Lower lobe of right lung (tissue), 2 donors: Measurements from ENCODE around the gene FAM83B. TPM values are rescaled to one million over a fixed set of nuclear protein-coding genes. Genes with fewer than 3 reads are reported as not detected.
A peak's percentile ranks its signal among the peaks of the same experiment; 100 is the strongest.
"Not testable (repeated sequence)": the region's sequence is repeated elsewhere in the genome, so short reads cannot be mapped to it uniquely, and the experiment has no call there.

Experiments
- ATAC-seq, 2 donors: fragments of 200-7000 bp; cut with Tn5 transposase; one replicate each; pipeline ENCODE4 v1.9.1; 2020 to 2022; ENCODE audit warnings: mild to moderate bottlenecking in 2 of 2, moderate library complexity in 2 of 2
- DNase-seq: peaks from one replicate; pipeline ENCODE4 v3.0.0-alpha.2; 2020
- H3K27ac ChIP-seq: fragments of 200-600 bp; one replicate; pipeline ENCODE4 v1.8.0; 2022
- H3K27me3 ChIP-seq: fragments of 200-600 bp; one replicate; pipeline ENCODE4 v1.8.0; 2022; ENCODE audit warnings: low read depth
- H3K36me3 ChIP-seq: fragments of 200-600 bp; one replicate; pipeline ENCODE4 v1.8.0; 2022; ENCODE audit warnings: mild to moderate bottlenecking
- H3K4me1 ChIP-seq: fragments of 200-600 bp; one replicate; pipeline ENCODE4 v1.8.0; 2022
- H3K4me3 ChIP-seq: fragments of 200-600 bp; one replicate; pipeline ENCODE4 v1.8.0; 2022; ENCODE audit warnings: mild to moderate bottlenecking
- H3K9me3 ChIP-seq: fragments of 200-600 bp; one replicate; pipeline ENCODE4 v1.8.0; 2022
- intact Hi-C: fragments of 100-400 bp; cut with DNase I; formaldehyde crosslinking; loops from one replicate; pipeline ENCODE4 v1.11.0; 2022
- long read RNA-seq: library from polyadenylated mRNA; unstranded; transcript quantifications from one replicate; pipeline ENCODE4 v2.0.0, GENCODE V29; 2021
- total RNA-seq: library from RNA; stranded (reverse); fragmentation: NEBNext Ultra II Directional; extraction: Animal tissue kit (Norgen Biotek cat#: 25700); gene quantifications from one replicate; pipeline ENCODE4 v1.2.1, GENCODE V29; 2021
- TF ChIP-seq, protein P1 (sequence below): fragments of 200-600 bp; IDR thresholded peaks from one replicate; pipeline ENCODE4 v1.8.0; 2022; ENCODE audit warnings: antibody characterized with exemption, mild to moderate bottlenecking
- donor health status: DM: no; HTN: yes; CAD: no; lungs with severe emphysema.

FAM83B gene, protein sequence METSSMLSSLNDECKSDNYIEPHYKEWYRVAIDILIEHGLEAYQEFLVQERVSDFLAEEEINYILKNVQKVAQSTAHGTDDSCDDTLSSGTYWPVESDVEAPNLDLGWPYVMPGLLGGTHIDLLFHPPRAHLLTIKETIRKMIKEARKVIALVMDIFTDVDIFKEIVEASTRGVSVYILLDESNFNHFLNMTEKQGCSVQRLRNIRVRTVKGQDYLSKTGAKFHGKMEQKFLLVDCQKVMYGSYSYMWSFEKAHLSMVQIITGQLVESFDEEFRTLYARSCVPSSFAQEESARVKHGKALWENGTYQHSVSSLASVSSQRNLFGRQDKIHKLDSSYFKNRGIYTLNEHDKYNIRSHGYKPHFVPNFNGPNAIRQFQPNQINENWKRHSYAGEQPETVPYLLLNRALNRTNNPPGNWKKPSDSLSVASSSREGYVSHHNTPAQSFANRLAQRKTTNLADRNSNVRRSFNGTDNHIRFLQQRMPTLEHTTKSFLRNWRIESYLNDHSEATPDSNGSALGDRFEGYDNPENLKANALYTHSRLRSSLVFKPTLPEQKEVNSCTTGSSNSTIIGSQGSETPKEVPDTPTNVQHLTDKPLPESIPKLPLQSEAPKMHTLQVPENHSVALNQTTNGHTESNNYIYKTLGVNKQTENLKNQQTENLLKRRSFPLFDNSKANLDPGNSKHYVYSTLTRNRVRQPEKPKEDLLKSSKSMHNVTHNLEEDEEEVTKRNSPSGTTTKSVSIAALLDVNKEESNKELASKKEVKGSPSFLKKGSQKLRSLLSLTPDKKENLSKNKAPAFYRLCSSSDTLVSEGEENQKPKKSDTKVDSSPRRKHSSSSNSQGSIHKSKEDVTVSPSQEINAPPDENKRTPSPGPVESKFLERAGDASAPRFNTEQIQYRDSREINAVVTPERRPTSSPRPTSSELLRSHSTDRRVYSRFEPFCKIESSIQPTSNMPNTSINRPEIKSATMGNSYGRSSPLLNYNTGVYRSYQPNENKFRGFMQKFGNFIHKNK
- total RNA-seq: 0.12 TPM
- long read RNA-seq: 0 reads

DNA sequence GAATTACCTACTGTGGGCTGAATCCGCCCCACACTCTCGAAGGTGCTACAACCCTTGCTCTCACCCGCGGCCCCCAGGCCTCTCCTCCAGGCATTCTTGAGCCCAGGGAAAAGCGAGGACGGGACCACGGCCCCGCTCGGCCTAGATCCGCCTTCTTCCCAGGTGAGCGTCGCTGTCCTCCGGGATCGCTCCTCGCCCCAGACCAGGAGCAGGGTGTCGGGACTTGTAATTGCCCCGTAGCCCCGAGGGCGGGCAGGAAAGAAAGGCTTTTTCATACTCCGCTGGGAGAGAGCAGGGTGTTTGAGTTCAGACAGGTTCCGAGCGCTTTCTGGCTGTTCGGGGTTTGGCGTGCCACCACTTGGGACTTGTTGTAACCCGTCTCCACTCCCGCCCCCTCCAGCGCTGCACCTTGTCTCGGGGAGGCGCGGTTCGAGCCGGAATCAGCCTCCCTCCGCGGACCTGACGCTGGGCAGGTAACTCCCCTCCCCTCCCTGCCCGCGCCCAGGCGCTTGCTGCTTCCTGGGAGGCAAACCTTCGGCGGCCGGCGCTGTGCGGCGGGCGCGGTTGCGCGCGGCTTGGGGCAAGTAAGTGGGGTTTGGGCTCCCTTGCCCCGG, at the start of gene FAM83B:
TSS of gene FAM83B (plus strand) at position 529 of the 614 bp plus-strand sequence. CDS start 23,476 bp downstream, outside the sequence.
- no peaks in the 10 kb centered on the region for H3K36me3 ChIP-seq
- H3K27me3 ChIP-seq: peaks cover 17% of the 10 kb centered on the region
- TF ChIP-seq, protein P1, sequence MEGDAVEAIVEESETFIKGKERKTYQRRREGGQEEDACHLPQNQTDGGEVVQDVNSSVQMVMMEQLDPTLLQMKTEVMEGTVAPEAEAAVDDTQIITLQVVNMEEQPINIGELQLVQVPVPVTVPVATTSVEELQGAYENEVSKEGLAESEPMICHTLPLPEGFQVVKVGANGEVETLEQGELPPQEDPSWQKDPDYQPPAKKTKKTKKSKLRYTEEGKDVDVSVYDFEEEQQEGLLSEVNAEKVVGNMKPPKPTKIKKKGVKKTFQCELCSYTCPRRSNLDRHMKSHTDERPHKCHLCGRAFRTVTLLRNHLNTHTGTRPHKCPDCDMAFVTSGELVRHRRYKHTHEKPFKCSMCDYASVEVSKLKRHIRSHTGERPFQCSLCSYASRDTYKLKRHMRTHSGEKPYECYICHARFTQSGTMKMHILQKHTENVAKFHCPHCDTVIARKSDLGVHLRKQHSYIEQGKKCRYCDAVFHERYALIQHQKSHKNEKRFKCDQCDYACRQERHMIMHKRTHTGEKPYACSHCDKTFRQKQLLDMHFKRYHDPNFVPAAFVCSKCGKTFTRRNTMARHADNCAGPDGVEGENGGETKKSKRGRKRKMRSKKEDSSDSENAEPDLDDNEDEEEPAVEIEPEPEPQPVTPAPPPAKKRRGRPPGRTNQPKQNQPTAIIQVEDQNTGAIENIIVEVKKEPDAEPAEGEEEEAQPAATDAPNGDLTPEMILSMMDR: no peak
- H3K4me3 ChIP-seq: peak within 1 kb of the TSS; percentile 51
- peak; percentile 56 for DNase-seq
- no peaks in the 10 kb centered on the region for H3K9me3 ChIP-seq
- intact Hi-C loops: no loop called here
- ATAC-seq: peak; percentile 76 to 89
- H3K4me1 ChIP-seq: no peaks in the 10 kb centered on the region
- no peak within 1 kb of the TSS for H3K27ac ChIP-seq

DNA sequence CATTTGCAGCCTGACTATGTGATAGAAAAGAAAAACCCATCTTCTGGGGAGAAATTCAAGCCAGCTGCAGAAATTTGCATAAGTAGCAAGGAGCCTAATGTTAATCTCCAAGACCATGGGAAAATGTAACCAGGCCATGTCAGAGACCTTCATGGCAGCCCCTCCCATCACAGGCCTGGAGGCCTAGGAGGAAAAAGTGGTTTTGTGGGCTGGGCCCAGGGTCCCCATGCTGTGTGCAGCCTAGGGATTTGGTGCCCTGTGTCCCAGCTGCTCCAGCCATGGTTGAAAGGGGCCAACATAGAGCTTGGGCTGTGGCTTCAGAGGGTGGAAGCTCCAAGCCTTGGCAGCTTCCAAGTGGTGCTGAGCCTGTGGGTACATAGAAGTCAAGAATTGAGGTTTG, 49.7 kb upstream of the FAM83B start:
- H3K27ac ChIP-seq, intact Hi-C loops, DNase-seq, H3K4me1 ChIP-seq, H3K4me3 ChIP-seq, H3K27me3 ChIP-seq, ATAC-seq, H3K9me3 ChIP-seq, H3K36me3 ChIP-seq: not testable (repeated sequence)

DNA sequence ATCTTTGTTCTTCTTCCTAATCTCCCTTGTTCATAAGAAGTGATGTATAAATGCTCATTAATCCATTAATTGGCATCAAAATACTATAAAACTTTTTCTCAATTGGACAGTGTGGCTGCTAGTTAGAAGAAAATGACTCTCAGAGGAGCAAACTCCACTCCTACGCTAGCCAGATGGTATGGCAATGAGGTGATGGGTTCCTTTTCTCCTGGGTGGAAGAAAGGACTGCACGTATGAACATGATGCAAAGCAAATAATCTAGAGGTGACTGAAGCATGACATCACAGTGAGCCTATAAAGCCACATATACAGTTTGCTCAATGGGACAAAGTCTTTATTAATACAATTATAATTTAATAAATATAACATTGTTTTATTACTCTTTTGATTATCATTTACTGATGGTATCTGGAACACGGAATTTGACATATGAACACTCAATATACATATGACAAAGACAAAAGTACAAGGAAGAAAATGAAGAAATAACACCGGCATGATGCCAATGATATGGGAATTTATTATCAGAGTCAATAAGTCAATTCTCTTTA, 46.4 kb upstream of the FAM83B start:
- ATAC-seq: no peak
- Histone ChIP-seq H3K4me1 (no peaks in the 10 kb centered on the region), H3K4me3 (no peak overlapping the region), H3K36me3 (no peaks in the 10 kb centered on the region), H3K27ac (no peak overlapping the region), H3K27me3 (no peaks in the 10 kb centered on the region), H3K9me3 (no peaks in the 10 kb centered on the region)
- TF ChIP-seq, protein P1: no peak
- intact Hi-C loops: no loop called here
- DNase-seq: no peak

DNA sequence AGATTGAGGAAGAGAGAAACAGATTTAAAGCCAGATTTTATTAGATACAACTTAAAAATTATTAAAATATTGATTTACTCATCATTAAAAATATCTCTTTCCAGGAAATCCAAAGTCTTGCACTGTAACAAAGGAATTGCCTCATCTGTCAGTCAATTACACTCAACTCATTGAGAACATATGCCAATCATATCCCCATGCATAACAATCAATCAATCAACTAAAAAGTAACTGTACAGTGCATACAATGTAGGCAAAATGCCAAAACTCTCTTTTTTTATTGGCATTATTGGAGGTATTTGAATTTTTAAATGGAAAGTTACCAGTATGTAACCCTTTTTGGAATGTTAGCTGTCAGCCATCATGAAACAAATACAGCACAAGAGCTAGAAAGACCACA, 45.3 kb upstream of the FAM83B start:
- DNase-seq: no peak
- ATAC-seq: no peak

DNA sequence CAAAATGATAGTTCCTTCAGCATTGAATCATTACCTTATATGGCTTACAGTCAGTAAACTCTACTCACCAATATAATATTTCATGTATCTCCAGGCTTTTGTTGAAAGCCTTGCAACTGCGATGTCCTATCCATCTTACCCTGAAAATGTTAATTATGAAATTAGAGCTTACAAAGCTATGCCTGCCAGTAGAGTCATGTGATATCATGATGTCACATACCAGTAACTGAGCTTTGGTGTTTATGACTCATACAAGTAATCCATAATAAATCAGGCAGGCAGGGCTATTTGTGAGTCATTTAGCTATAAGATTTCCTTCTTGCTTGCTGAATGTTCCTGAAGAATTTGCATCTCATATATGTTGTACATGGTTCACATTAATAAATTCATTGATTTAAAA, 44.9 kb upstream of the FAM83B start:
- ATAC-seq: no peak
- Histone ChIP-seq H3K9me3 (no peaks in the 10 kb centered on the region), H3K36me3 (no peaks in the 10 kb centered on the region), H3K27me3 (no peaks in the 10 kb centered on the region), H3K27ac (no peak overlapping the region), H3K4me1 (no peaks in the 10 kb centered on the region), H3K4me3 (no peak overlapping the region)
- TF ChIP-seq, protein P1: no peak
- intact Hi-C loops: no loop called here
- no peak for DNase-seq

More for the DNA sequence above, 45.3 kb upstream of the FAM83B start:
- H3K36me3 ChIP-seq: no peaks in the 10 kb centered on the region
- intact Hi-C loops: no loop called here
- TF ChIP-seq, protein P1: no peak
- H3K4me1 ChIP-seq: no peaks in the 10 kb centered on the region
- H3K27me3 ChIP-seq: no peaks in the 10 kb centered on the region
- no peak overlapping the region for H3K4me3 ChIP-seq
- H3K27ac ChIP-seq: no peak overlapping the region
- no peaks in the 10 kb centered on the region for H3K9me3 ChIP-seq
